GM12891 (cell line): ENCODE measurements around the gene RBM39. TPM values are rescaled to one million over a fixed set of nuclear protein-coding genes. Genes with fewer than 3 reads are reported as not detected.
A peak's percentile ranks its signal among the peaks of the same experiment; 100 is the strongest.
"Not testable (repeated sequence)": the region's sequence is repeated elsewhere in the genome, so short reads cannot be mapped to it uniquely, and the experiment has no call there.

Source experiments
- DNase-seq: peaks from one replicate; pipeline ENCODE4 v3.0.0; 2011; ENCODE audit warnings: low spot score; ENCODE audit not compliant: insufficient read length
- FAIRE-seq: peaks from 2 replicates; lab custom pipeline; 2011; peaks lifted over from hg19 to GRCh38; lab: Jason Lieb, UNC
- PAX5 ChIP-seq: IDR thresholded peaks from 2 replicates; pipeline ENCODE4 v1.6.1; 2011; ENCODE audit warnings: low read length, moderate library complexity, mild to moderate bottlenecking; ENCODE audit not compliant: insufficient read depth, severe bottlenecking
- POLR2A ChIP-seq: IDR thresholded peaks from 2 replicates; pipeline ENCODE4 v1.6.1; 2011; ENCODE audit warnings: low read depth, low read length, control low read depth
- POLR2AphosphoS5 ChIP-seq: IDR thresholded peaks from 2 replicates; pipeline ENCODE4 v1.6.1; 2011; ENCODE audit warnings: low read depth, low read length, control low read depth
- POU2F2 ChIP-seq: IDR thresholded peaks from 2 replicates; pipeline ENCODE4 v1.6.1; 2011; ENCODE audit warnings: low read depth, mild to moderate bottlenecking, control low read depth, low read length, moderate library complexity
- SPI1 ChIP-seq: IDR thresholded peaks from 2 replicates; pipeline ENCODE4 v1.6.1; 2011; ENCODE audit warnings: low read depth, low read length, control low read depth
- TAF1 ChIP-seq: IDR thresholded peaks from 2 replicates; pipeline ENCODE4 v1.6.1; 2011; ENCODE audit warnings: low read depth, low read length, control low read depth
- polyA plus RNA-seq: library from polyadenylated mRNA; unstranded; fragments of >200 nt; gene quantifications from one replicate; pipeline ENCODE4 v1.2.1, GENCODE V29; 2012; ENCODE audit warnings: low read depth, missing spikeins, inconsistent platforms; ENCODE audit not compliant: missing spikeins

The RBM39 gene
- 170 TPM for polyA plus RNA-seq

DNA sequence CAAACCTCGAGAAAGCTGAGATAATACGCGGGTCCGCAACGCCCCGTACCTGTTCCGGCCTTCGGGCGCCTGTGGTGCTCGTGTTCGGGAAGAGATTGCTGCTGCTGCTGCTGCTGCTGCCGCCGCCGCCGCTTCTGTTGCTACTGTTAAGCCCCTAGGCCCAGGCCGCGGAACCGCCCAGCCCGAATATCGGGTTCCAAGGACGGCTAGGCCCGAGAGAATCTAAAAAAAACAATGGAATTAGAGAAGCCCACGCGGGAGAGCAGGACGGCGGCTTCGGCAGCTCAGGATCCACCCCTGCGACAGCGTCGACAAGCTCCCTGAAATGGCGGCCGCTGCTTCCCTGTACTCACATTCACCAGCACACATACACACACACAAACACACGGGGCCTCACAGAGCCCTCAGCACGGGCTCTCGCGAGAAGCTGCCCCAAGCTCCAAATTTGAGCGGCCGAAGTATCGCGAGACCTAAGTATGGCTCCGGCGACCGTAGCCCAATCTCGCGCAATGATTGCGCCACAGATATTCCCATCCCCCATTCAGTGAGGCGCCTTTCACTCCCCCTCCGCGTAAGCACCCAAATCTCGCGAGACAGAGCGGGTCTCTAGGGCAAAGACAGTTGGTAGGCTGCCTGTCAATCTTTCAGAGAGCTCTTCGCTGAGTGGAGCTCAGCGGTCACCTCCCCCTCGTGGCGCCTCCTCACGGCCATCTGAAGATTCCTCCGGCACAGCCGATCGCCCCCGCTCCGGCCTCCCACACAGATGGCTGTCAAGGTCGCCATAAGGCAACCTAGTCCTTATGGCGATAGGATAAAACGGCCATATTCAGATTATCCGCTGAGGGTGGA lies at the start of gene RBM39:
RBM39 (minus strand) TSS at position 369 of the 849 bp plus-strand sequence. CDS start 1,386 bp downstream, outside the sequence.
- DNase-seq (peak; percentile 68), FAIRE-seq (peak; percentile 95)
- peak; percentile 95 for TF ChIP-seq POLR2AphosphoS5
- peak; percentile 17 for TF ChIP-seq PAX5
- TF ChIP-seq POLR2A: peak; percentile 90
- TF ChIP-seq SPI1: no peak
- TF ChIP-seq POU2F2: peak; percentile 78
- peak; percentile 97 for TF ChIP-seq TAF1

- FAIRE-seq (no peak), DNase-seq (no peak)
- TF ChIP-seq POLR2AphosphoS5 (no peak), POLR2A (no peak), SPI1 (no peak), POU2F2 (no peak), TAF1 (no peak), PAX5 (no peak)
Observed at GRCh38 chr20:35791821-35792220, 49.8 kb upstream of the RBM39 start.

DNA sequence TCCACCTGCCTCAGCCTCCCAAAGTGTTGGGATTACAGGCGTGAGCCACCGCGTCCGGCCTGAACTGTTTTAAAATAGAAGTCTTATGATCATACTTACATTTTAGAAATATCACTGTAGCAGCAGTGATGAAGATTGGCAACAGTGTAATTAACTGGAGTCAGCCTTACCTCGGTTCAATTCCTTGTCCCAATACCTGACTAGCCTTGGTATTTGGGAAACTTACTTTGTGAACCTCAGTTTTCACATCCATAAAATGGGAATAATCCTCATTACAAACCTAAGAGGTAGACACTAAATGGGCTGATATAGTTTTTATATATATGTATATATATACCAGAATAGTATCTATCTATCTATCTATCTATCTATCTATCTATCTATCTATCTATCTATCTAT lies 49.0 kb upstream of the RBM39 start:
- FAIRE-seq (no peak), DNase-seq (no peak)
- TF ChIP-seq POLR2A: no peak
- TF ChIP-seq SPI1: no peak
- no peak for TF ChIP-seq POU2F2
- TF ChIP-seq PAX5: no peak
- TF ChIP-seq POLR2AphosphoS5: no peak
- no peak for TF ChIP-seq TAF1

GRCh38 chr20:35788796-35789195 lies 46.7 kb upstream of the RBM39 start:
- TF ChIP-seq POU2F2 (no peak), PAX5 (no peak), TAF1 (no peak), POLR2A (no peak), POLR2AphosphoS5 (no peak), SPI1 (no peak)
- no peak for DNase-seq
- FAIRE-seq: no peak

GRCh38 chr20:35785541-35785940 lies 43.5 kb upstream of the RBM39 start:
- not testable (repeated sequence) for DNase-seq, FAIRE-seq

GRCh38 chr20:35783811-35784210 lies 41.8 kb upstream of the RBM39 start:
- not testable (repeated sequence) for FAIRE-seq, DNase-seq

- FAIRE-seq: no peak
- no peak for DNase-seq
Observed at GRCh38 chr20:35776513-35777101, 34.5 kb upstream of the RBM39 start.

DNA sequence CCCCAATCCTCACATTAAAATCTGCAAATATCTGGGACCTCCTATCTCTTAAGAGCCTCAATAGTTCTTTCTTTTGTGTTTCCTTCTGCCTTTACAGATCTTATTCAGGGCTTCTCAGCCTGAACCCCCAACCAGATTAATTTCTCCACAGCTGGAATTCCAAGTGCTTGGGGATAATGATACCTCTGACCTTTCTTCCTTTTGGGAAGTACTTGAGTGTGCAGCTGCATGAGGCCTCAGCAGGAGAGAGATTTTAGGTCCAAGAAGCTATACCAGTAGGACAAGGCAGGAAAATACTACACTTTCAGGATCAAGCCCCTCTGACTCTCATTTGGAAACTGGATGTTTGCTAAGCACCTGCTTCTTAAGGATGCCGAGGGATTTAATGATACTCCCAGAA lies 32.3 kb upstream of the RBM39 start:
- FAIRE-seq (no peak), DNase-seq (no peak)
- TF ChIP-seq POLR2A (no peak), TAF1 (no peak)

More at GRCh38 chr20:35776513-35777101, 34.5 kb upstream of the RBM39 start:
- no peak for TF ChIP-seq SPI1
- TF ChIP-seq PAX5: no peak
- no peak for TF ChIP-seq POU2F2
- TF ChIP-seq POLR2AphosphoS5: no peak
- no peak for TF ChIP-seq POLR2A
- TF ChIP-seq TAF1: no peak

DNA sequence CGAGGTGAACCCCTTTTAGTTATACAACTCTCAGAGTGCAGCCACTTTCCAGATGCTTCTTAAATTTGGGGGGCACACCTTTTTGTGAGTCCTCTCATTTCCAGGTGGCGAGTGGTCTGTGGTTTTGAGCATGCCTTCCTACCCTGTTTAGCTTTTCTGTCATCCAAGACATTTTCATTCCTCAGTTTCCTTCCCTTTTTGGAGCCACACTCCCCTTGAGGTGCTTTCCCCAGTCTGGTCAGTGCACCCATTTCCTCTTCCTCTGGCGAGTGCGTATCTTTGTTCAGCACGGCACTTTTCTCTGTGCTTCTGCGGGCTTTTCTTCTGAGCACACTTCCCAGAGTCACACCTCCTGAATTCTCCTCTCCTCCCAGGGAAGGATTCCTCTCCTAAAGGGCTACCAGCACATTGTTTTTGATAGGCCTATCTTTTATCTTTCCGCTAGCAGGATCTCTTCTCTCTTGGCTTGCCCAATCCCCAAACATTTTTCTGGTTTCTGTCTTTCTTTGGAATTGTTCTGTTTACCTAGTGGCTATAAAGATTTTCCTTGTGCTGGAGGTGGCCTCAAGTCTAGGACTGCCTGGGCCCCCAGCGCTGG lies 31.2 kb upstream of the RBM39 start:
- FAIRE-seq: peak; percentile 38
- DNase-seq: peak; percentile 27
- TF ChIP-seq POU2F2: peak; percentile 40; the same call in 1 of the 2 replicates
- TF ChIP-seq POLR2AphosphoS5: 0 out of 2 replicates have a peak, but pooled peaks have one; percentile 40
- TF ChIP-seq PAX5: no peak
- peak; percentile 89 for TF ChIP-seq SPI1
- peak; percentile 56; the same call in 1 of the 2 replicates for TF ChIP-seq POLR2A
- TF ChIP-seq TAF1: peak; percentile 40; the same call in 1 of the 2 replicates
